H1 (cell line): ENCODE results near the gene PFKFB3. TPM values are rescaled to one million over a fixed set of nuclear protein-coding genes. Genes with fewer than 3 reads are reported as not detected.

Experiments used
- CTCF ChIA-PET: fragments of 300-600 bp; sonication (Branson Sonifier 250); formaldehyde crosslinking; loops from one replicate; lab custom pipeline; 2021; ENCODE audit not compliant: partially characterized antibody; lab: Charles Lee
- POLR2A ChIA-PET: fragments of 300-600 bp; sonication (Branson Sonifier 250); formaldehyde crosslinking; loops from one replicate; lab custom pipeline; 2021; ENCODE audit warnings: inconsistent platforms; ENCODE audit not compliant: partially characterized antibody; lab: Charles Lee
- DNase-seq, 2 experiments: peaks; one replicate each; pipeline versions ENCODE4 v3.0.0 to v3.0.0-alpha.2; 2010 to 2022; ENCODE audit warnings: low spot score in 2 of 2, low read depth in 1 of 2, mixed read lengths in 1 of 2
- FAIRE-seq: peaks from 2 replicates; lab custom pipeline; 2011; peaks lifted over from hg19 to GRCh38; lab: Jason Lieb, UNC
- H2AFZ ChIP-seq: 2 replicates; pipeline ENCODE4 v1.8.1; 2012; ENCODE audit warnings: low read length, inconsistent platforms
- H2AK5ac ChIP-seq: 2 replicates; pipeline ENCODE4 v1.6.1; 2013; ENCODE audit warnings: low read depth, low read length
- H2BK120ac ChIP-seq: replicated peaks from 2 replicates; pipeline ENCODE3; 2013; ENCODE audit warnings: low read depth, low read length, inconsistent platforms
- H2BK12ac ChIP-seq: 2 replicates; pipeline ENCODE4 v1.6.1; 2013; ENCODE audit warnings: low read depth, low read length
- H2BK15ac ChIP-seq: 2 replicates; pipeline ENCODE4 v1.6.1; 2013; ENCODE audit warnings: low read length
- H2BK20ac ChIP-seq: 2 replicates; pipeline ENCODE4 v1.6.1; 2013; ENCODE audit warnings: low read length
- H2BK5ac ChIP-seq: 2 replicates; pipeline ENCODE4 v1.6.1; 2013; ENCODE audit warnings: low read depth, low read length
- H3K14ac ChIP-seq: 2 replicates; pipeline ENCODE4 v1.6.1; 2013; ENCODE audit warnings: inconsistent platforms; ENCODE audit not compliant: insufficient read length
- H3K18ac ChIP-seq: 2 replicates; pipeline ENCODE4 v1.6.1; 2013; ENCODE audit warnings: low read length; ENCODE audit errors: extremely low read depth
- H3K23ac ChIP-seq: 2 replicates; pipeline ENCODE4 v1.6.1; 2013; ENCODE audit warnings: inconsistent platforms; ENCODE audit not compliant: insufficient read length
- H3K23me2 ChIP-seq: 2 replicates; pipeline ENCODE4 v1.6.1; 2013; ENCODE audit warnings: low read depth, low read length
- H3K27ac ChIP-seq: 2 replicates; pipeline ENCODE4 v1.6.1; 2011; ENCODE audit warnings: low read depth, low read length, inconsistent platforms
- H3K27me3 ChIP-seq, 4 experiments: replicated peaks in 1 of 4; 1 replicate in 1 of 4; 2 replicates in 3 of 4; pipeline versions ENCODE4 v1.6.1 to v1.8.1; 2011 to 2013; ENCODE audit warnings: low read length in 3 of 4, mild to moderate bottlenecking in 3 of 4, inconsistent platforms in 2 of 4, mixed read lengths in 2 of 4, moderate library complexity in 1 of 4; ENCODE audit not compliant: control insufficient read depth in 3 of 4, insufficient read depth in 3 of 4; ENCODE audit errors: extremely low read depth in 1 of 4
- H3K36me3 ChIP-seq, 4 experiments: 2 replicates each; pipeline versions ENCODE4 v1.6.1 to v1.8.1; 2011 to 2013; ENCODE audit warnings: mild to moderate bottlenecking in 4 of 4, low read length in 3 of 4, moderate library complexity in 2 of 4, control low read depth in 1 of 4, inconsistent platforms in 1 of 4; ENCODE audit not compliant: insufficient read depth in 4 of 4, control insufficient read depth in 2 of 4
- H3K4ac ChIP-seq: replicated peaks from 2 replicates; pipeline ENCODE3; 2013; ENCODE audit warnings: low read length, low read depth, mixed read lengths, inconsistent platforms; ENCODE audit not compliant: insufficient read length
- H3K4me1 ChIP-seq, 4 experiments: replicated peaks in 1 of 4; 1 replicate in 1 of 4; 2 replicates in 3 of 4; pipeline versions ENCODE4 v1.6.1 to v1.8.1; 2011 to 2013; ENCODE audit warnings: low read length in 3 of 4, inconsistent platforms in 2 of 4, mixed read lengths in 1 of 4; ENCODE audit not compliant: insufficient read depth in 4 of 4, control insufficient read depth in 3 of 4
- H3K4me2 ChIP-seq, 2 experiments: 2 replicates each; pipeline versions ENCODE4 v1.6.1 to v1.8.1; 2011 to 2013; ENCODE audit warnings: low read depth in 2 of 2, low read length in 2 of 2, control low read depth in 1 of 2, inconsistent platforms in 1 of 2, mild to moderate bottlenecking in 1 of 2; ENCODE audit not compliant: insufficient read depth in 1 of 2
- H3K4me3 ChIP-seq, 4 experiments: fragments of 200-600, 300-600 bp in 1 of 4; sonication (generic), shearing (Covaris generic), sonication (Bioruptor Twin) in 1 of 4; 2 replicates each; pipeline versions ENCODE4 v1.5.1 to v1.8.1; 2011 to 2016; ENCODE audit warnings: low read length in 4 of 4, low read depth in 3 of 4, control low read depth in 2 of 4, inconsistent platforms in 2 of 4, mild to moderate bottlenecking in 2 of 4, mixed read lengths in 1 of 4, moderate library complexity in 1 of 4; ENCODE audit not compliant: insufficient read depth in 2 of 4; ENCODE audit errors: extremely low read depth in 1 of 4
- H3K56ac ChIP-seq: replicated peaks from 2 replicates; pipeline ENCODE3; 2013; ENCODE audit warnings: low read depth, mild to moderate bottlenecking, mixed read lengths, low read length, inconsistent platforms; ENCODE audit not compliant: insufficient read length
- H3K79me1 ChIP-seq: 2 replicates; pipeline ENCODE4 v1.6.1; 2013; ENCODE audit warnings: low read depth, low read length, control low read depth
- H3K79me2 ChIP-seq, 2 experiments: 2 replicates each; pipeline versions ENCODE4 v1.6.1 to v1.8.1; 2012 to 2013; ENCODE audit warnings: low read length in 2 of 2, mild to moderate bottlenecking in 2 of 2, inconsistent platforms in 1 of 2; ENCODE audit not compliant: insufficient read depth in 2 of 2, control insufficient read depth in 1 of 2
- H3K9ac ChIP-seq, 4 experiments: replicated peaks in 1 of 4; 1 replicate in 1 of 4; 2 replicates in 3 of 4; pipeline versions ENCODE4 v1.6.1 to v1.8.1; 2011 to 2013; ENCODE audit warnings: low read depth in 3 of 4, low read length in 3 of 4, control low read depth in 2 of 4, mild to moderate bottlenecking in 2 of 4, moderate library complexity in 2 of 4, inconsistent platforms in 1 of 4; ENCODE audit errors: extremely low read depth in 1 of 4
- H3K9me3 ChIP-seq, 2 experiments: 2 replicates each; pipeline versions ENCODE4 v1.6.1 to v1.8.1; 2012 to 2013; ENCODE audit warnings: mild to moderate bottlenecking in 2 of 2, moderate library complexity in 2 of 2, control low read depth in 1 of 2, inconsistent platforms in 1 of 2, low read depth in 1 of 2, low read length in 1 of 2, mixed read lengths in 1 of 2; ENCODE audit not compliant: insufficient read depth in 2 of 2
- H4K20me1 ChIP-seq, 2 experiments: replicated peaks in 1 of 2; 2 replicates each; pipeline versions ENCODE3 to v1.8.1; 2011 to 2013; ENCODE audit warnings: inconsistent platforms in 2 of 2, low read length in 2 of 2, mild to moderate bottlenecking in 1 of 2; ENCODE audit not compliant: insufficient read depth in 2 of 2, control insufficient read depth in 1 of 2
- H4K5ac ChIP-seq: 2 replicates; pipeline ENCODE4 v1.6.1; 2013; ENCODE audit warnings: low read length, low read depth, mixed read lengths, inconsistent platforms; ENCODE audit not compliant: insufficient read length
- H4K8ac ChIP-seq: 2 replicates; pipeline ENCODE4 v1.8.0; 2013; ENCODE audit warnings: mild to moderate bottlenecking, moderate library complexity, low read length, inconsistent platforms; ENCODE audit not compliant: insufficient read depth; ENCODE audit errors: extremely low read depth
- H4K91ac ChIP-seq: replicated peaks from 2 replicates; pipeline ENCODE3; 2013; ENCODE audit warnings: low read length, mixed read lengths, inconsistent platforms; ENCODE audit not compliant: insufficient read length
- BACH1 ChIP-seq: IDR thresholded peaks from 2 replicates; pipeline ENCODE4 v1.6.1; 2012; ENCODE audit warnings: low read length, improper control_type of control experiment
- CBX8 ChIP-seq: fragments of 300-800, 300-1000 bp; sonication (generic); IDR thresholded peaks from 2 replicates; pipeline ENCODE4 v1.7.1; 2016; ENCODE audit warnings: low read depth, low read length, borderline replicate concordance
- CHD2 ChIP-seq: IDR thresholded peaks from 2 replicates; pipeline ENCODE4 v1.6.1; 2012; ENCODE audit warnings: low read length, improper control_type of control experiment
- GTF2F1 ChIP-seq: IDR thresholded peaks from 2 replicates; pipeline ENCODE4 v1.6.1; 2012; ENCODE audit warnings: low read depth, low read length, improper control_type of control experiment, borderline replicate concordance
- JUN ChIP-seq: IDR thresholded peaks from 2 replicates; pipeline ENCODE4 v1.6.1; 2011; ENCODE audit warnings: low read depth, mild to moderate bottlenecking, improper control_type of control experiment, low read length
- JUND ChIP-seq: IDR thresholded peaks from 2 replicates; pipeline ENCODE4 v1.6.1; 2011; ENCODE audit warnings: mild to moderate bottlenecking, improper control_type of control experiment, low read length
- MAFK ChIP-seq: IDR thresholded peaks from 2 replicates; pipeline ENCODE4 v1.6.1; 2012; ENCODE audit warnings: low read depth, mild to moderate bottlenecking, improper control_type of control experiment, low read length
- POLR2A ChIP-seq, 2 experiments: IDR thresholded peaks; 1 replicate in 1 of 2; 2 replicates in 1 of 2; pipeline ENCODE4 v1.6.1; 2011; ENCODE audit warnings: low read depth in 2 of 2, low read length in 2 of 2, mild to moderate bottlenecking in 2 of 2; ENCODE audit errors: control extremely low read depth in 1 of 2
- RBBP5 ChIP-seq: IDR thresholded peaks from 2 replicates; pipeline ENCODE4 v1.7.1; 2012; ENCODE audit warnings: low read depth, mild to moderate bottlenecking, inconsistent platforms, low read length, moderate library complexity, borderline replicate concordance
- SIRT6 ChIP-seq: IDR thresholded peaks from one replicate; pipeline ENCODE4 v1.7.1; 2012; ENCODE audit warnings: low read length, inconsistent platforms
- TAF7 ChIP-seq: optimal IDR thresholded peaks from 2 replicates; pipeline ENCODE3; 2011; ENCODE audit warnings: low read depth, mild to moderate bottlenecking, inconsistent platforms, low read length, moderate library complexity, borderline replicate concordance
- TCF12 ChIP-seq: IDR thresholded peaks from 2 replicates; pipeline ENCODE4 v1.6.1; 2011; ENCODE audit warnings: low read depth, mild to moderate bottlenecking, low read length
- WGBS, 2 experiments: shearing (Covaris generic) in 1 of 2; methylation state at CpG; one replicate each; pipeline versions ENCODE4 v1.1.6 to v1.1.7; 2013 to 2015; ENCODE audit warnings: low lambda C conversion rate in 2 of 2, mixed read lengths in 2 of 2, inconsistent platforms in 1 of 2, low coverage in 1 of 2, missing lambda C conversion rate in 1 of 2; ENCODE audit not compliant: insufficient replicate concordance in 2 of 2, insufficient coverage in 1 of 2, insufficient read length in 1 of 2; ENCODE audit errors: extremely low coverage in 1 of 2, missing lambda C conversion rate in 1 of 2; 5-methylcytosine and 5-hydroxymethylcytosine counted together
- polyA plus RNA-seq, 7 experiments: library from polyadenylated mRNA; depleted of rRNA in 3 of 7; stranded (reverse) in 5 of 7; unstranded in 2 of 7; fragments of >200 nt in 5 of 7; fragments of 200-250 nt in 2 of 7; gene quantifications; 1 replicate in 5 of 7; 2 replicates in 1 of 7; 4 replicates in 1 of 7; pipeline versions ENCODE4 v1.2.1 to v1.2.3, GENCODE V29; 2011 to 2013; ENCODE audit warnings: missing spikeins in 2 of 7, mixed read lengths in 2 of 7
- total RNA-seq: library from RNA; stranded (reverse); fragmentation: NEBNext Ultra II Directional; extraction: Animal tissue kit (Norgen Biotek cat#: 25700); gene quantifications from 2 replicates; pipeline ENCODE4 v1.2.1, GENCODE V29; 2021
- TF ChIP-seq, protein P1 (sequence below): IDR thresholded peaks from 2 replicates; pipeline ENCODE4 v1.6.1; 2012; ENCODE audit warnings: inconsistent platforms

The PFKFB3 gene
- total and polyA plus RNA-seq, 2 of the 8 experiments (the other 6 are each of a cell fraction or from before 2014, with no cell fraction given) = 15.6 to 32.0 TPM

- Histone ChIP-seq H2BK5ac (no peak overlapping the region), H2BK12ac (no peak overlapping the region), H3K27ac (no peak overlapping the region), H3K23ac (no peak overlapping the region), H3K79me2 (no peaks in the 10 kb centered on the region), H4K20me1 (peaks cover 7 to 18% of the 10 kb centered on the region in 2 experiments), H2BK20ac (no peak overlapping the region), H3K9ac (no peak overlapping the region), H3K23me2 (0 out of 2 replicates have a peak, but pooled peaks cover 2% of the 10 kb centered on the region), H2BK15ac (no peak overlapping the region), H4K8ac (no peak overlapping the region; the same call in 1 of the 2 replicates), H3K56ac (no peak overlapping the region), H3K9me3 (no peaks in the 10 kb centered on the region), H3K36me3 (peaks cover 32 to 81% (median 62%) of the 10 kb centered on the region in 4 experiments), H3K4me3 (no peak overlapping the region), H3K4ac (no peak overlapping the region), H2AK5ac (no peak overlapping the region), H3K79me1 (peaks cover 2% of the 10 kb centered on the region; the same call in 1 of the 2 replicates), H3K4me1 (no peaks in the 10 kb centered on the region; a peak in 1 of 7 replicates), H4K91ac (no peak overlapping the region), H4K5ac (no peak overlapping the region), H2BK120ac (no peak overlapping the region), H2AFZ (no peak overlapping the region), H3K14ac (no peak overlapping the region), H3K4me2 (no peak overlapping the region), H3K27me3 (no peaks in the 10 kb centered on the region), H3K18ac (no peak overlapping the region)
- CTCF ChIA-PET = interaction anchor here (1.4 to 4.4 kb wide), 5 partner anchors 11 to 182 kb away, joined by 3 to 14 read pairs (median 4); partner anchors contain the start of gene PFKFB3
- 94% methylated on average over 24 of the region's 24 CpGs; no CpG with 5 or more reads in 1 of the 2 experiments for WGBS, 2 experiments
- DNase-seq (no peak), FAIRE-seq (no peak)
- POLR2A ChIA-PET = interaction anchor here (1.1 to 3.1 kb wide), 2 partner anchors 15 to 182 kb away, joined by 3 to 15 read pairs; partner anchors contain the start of gene PFKFB3
- TF ChIP-seq MAFK (no peak), CBX8 (no peak), BACH1 (no peak), TAF7 (no peak), CHD2 (no peak), JUN (no peak), POLR2A (IDR thresholded peaks at IDR 0.05; ENCODE audit: control extremely low read depth in 1 of 2, low read depth in 2 of 2, low read length in 2 of 2) (no peak), GTF2F1 (no peak), JUND (no peak), RBBP5 (no peak), SIRT6 (no peak), TCF12 (no peak)
- TF ChIP-seq, protein P1, sequence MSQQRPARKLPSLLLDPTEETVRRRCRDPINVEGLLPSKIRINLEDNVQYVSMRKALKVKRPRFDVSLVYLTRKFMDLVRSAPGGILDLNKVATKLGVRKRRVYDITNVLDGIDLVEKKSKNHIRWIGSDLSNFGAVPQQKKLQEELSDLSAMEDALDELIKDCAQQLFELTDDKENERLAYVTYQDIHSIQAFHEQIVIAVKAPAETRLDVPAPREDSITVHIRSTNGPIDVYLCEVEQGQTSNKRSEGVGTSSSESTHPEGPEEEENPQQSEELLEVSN = no peak
Measured at GRCh38 chr10:6218692-6219493, 16.2 kb downstream of the PFKFB3 start.
